Endothelial cell of umbilical vein (primary cell): Measurements from ENCODE around the gene DENR.

ENCODE experiments used
- EZH2 ChIP-seq: IDR thresholded peaks from 2 replicates; pipeline ENCODE4 v1.6.1; 2012; ENCODE audit warnings: borderline replicate concordance, low read depth, mild to moderate bottlenecking, moderate library complexity, low read length, inconsistent platforms; ENCODE audit not compliant: severe bottlenecking
- MYC ChIP-seq: IDR thresholded peaks from one replicate; pipeline ENCODE4 v1.6.1; 2011; ENCODE audit warnings: mild to moderate bottlenecking, low read depth, low read length
- POLR2A ChIP-seq: IDR thresholded peaks from 2 replicates; pipeline ENCODE4 v1.6.1; 2012; ENCODE audit warnings: low read depth, mild to moderate bottlenecking, control low read depth, low read length
- POLR2AphosphoS5 ChIP-seq: IDR thresholded peaks from 2 replicates; pipeline ENCODE4 v1.6.1; 2012; ENCODE audit warnings: low read depth, mild to moderate bottlenecking, control low read depth, low read length, moderate library complexity; ENCODE audit not compliant: insufficient read depth
- TF ChIP-seq, protein P1 (sequence below), 2 donors: IDR thresholded peaks; 1 replicate in 1 of 2; 2 replicates in 1 of 2; pipeline ENCODE4 v1.5.1; 2011; ENCODE audit warnings: low read length in 2 of 2, mild to moderate bottlenecking in 2 of 2, moderate library complexity in 2 of 2, control low read depth in 1 of 2, inconsistent platforms in 1 of 2, low read depth in 1 of 2; ENCODE audit not compliant: insufficient read depth in 1 of 2; ENCODE audit errors: extremely low read depth in 1 of 2

DNA sequence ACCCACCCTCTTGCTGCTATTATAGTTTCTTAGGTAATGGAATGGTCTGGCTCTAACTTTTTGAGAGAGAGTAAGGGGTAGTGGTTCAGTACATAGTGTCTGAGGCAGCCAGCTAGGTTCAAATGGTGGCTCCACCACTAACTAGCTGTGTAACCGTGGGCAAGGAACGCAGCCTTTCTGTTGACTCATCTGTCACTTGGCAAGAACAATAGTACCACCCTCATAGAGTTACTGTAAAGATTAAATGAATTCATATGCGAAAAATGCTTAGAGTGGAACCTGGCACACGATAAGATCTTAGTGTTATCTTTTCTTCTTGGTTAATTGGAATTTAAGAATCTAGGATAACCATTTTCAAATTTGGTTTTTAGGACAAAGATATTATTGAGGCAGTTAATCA is 35.8 kb downstream of the DENR start:
- no peak for TF ChIP-seq MYC
- TF ChIP-seq, protein P1, sequence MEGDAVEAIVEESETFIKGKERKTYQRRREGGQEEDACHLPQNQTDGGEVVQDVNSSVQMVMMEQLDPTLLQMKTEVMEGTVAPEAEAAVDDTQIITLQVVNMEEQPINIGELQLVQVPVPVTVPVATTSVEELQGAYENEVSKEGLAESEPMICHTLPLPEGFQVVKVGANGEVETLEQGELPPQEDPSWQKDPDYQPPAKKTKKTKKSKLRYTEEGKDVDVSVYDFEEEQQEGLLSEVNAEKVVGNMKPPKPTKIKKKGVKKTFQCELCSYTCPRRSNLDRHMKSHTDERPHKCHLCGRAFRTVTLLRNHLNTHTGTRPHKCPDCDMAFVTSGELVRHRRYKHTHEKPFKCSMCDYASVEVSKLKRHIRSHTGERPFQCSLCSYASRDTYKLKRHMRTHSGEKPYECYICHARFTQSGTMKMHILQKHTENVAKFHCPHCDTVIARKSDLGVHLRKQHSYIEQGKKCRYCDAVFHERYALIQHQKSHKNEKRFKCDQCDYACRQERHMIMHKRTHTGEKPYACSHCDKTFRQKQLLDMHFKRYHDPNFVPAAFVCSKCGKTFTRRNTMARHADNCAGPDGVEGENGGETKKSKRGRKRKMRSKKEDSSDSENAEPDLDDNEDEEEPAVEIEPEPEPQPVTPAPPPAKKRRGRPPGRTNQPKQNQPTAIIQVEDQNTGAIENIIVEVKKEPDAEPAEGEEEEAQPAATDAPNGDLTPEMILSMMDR (IDR thresholded peaks at IDR 0.05; ENCODE audit: extremely low read depth in 1 of 2, insufficient read depth in 1 of 2, low read depth in 1 of 2, low read length in 2 of 2), result no peak
- TF ChIP-seq POLR2AphosphoS5, result no peak
- TF ChIP-seq EZH2, result no peak
- TF ChIP-seq POLR2A, result no peak
